Pancreas (tissue), 10 donors: ENCODE measurements around the gene FBXO46. TPM values are rescaled to one million over a fixed set of nuclear protein-coding genes. Genes with fewer than 3 reads are reported as not detected.

Experiments
- ATAC-seq, 4 donors: fragments of 200-7000 bp; cut with Tn5 transposase; one replicate each; pipeline versions ENCODE4 v1.8.0 to v1.9.1; 2020; ENCODE audit warnings: mild to moderate bottlenecking in 4 of 4, moderate library complexity in 4 of 4
- DNase-seq, 6 donors: peaks; one replicate each; pipeline ENCODE4 v3.0.0-alpha.2; 2020
- FAIRE-seq: peaks from 2 replicates; lab custom pipeline; 2012; peaks lifted over from hg19 to GRCh38; lab: Jason Lieb, UNC
- H3K27ac ChIP-seq, 4 donors: fragments of 200-600 bp; sonication (generic); 1 replicate in 3 of 4; 2 replicates in 1 of 4; pipeline versions ENCODE4 v1.5.0 to v1.8.0; 2020
- H3K27me3 ChIP-seq, 4 donors: fragments of 200-600 bp; one replicate each; pipeline ENCODE4 v1.8.0; 2021
- H3K36me3 ChIP-seq, 3 donors: fragments of 200-600 bp; sonication (generic) in 1 of 3; one replicate each; pipeline versions ENCODE4 v1.5.0 to v1.8.0; 2020 to 2021
- H3K4me1 ChIP-seq, 3 donors: fragments of 200-600 bp; one replicate each; pipeline ENCODE4 v1.8.0; 2021
- H3K4me3 ChIP-seq, 4 donors: fragments of 200-600 bp; sonication (generic) in 2 of 4; one replicate each; pipeline versions ENCODE4 v1.5.0 to v1.8.0; 2020 to 2021
- H3K9me3 ChIP-seq, 4 donors: fragments of 200-600 bp; one replicate each; pipeline ENCODE4 v1.8.0; 2021
- WGBS, 2 donors: extraction: QIAGEN DNeasy Blood & Tissue Kit; methylation state at CpG; one replicate each; pipeline ENCODE4 v1.1.7; 2013; 5-methylcytosine and 5-hydroxymethylcytosine counted together
- intact Hi-C, 3 donors: fragments of 100-400 bp; cut with DNase I; formaldehyde crosslinking; loops; one replicate each; pipeline versions ENCODE4 v1.11.1 to v1.14.2; 2022
- polyA plus RNA-seq, 2 donors: library from polyadenylated mRNA; stranded (reverse); fragments of 200-250 nt; gene quantifications; one replicate each; pipeline ENCODE4 v1.2.3, GENCODE V29; 2013
- total RNA-seq, 6 donors: library from RNA; stranded (reverse); fragmentation: NEBNext Ultra II Directional in 4 of 6; extraction: Animal tissue kit (Norgen Biotek cat#: 25700) in 4 of 6; gene quantifications; one replicate each; pipeline versions ENCODE4 v1.2.1 to v1.2.4, GENCODE V29; 2021 to 2023
- TF ChIP-seq, protein P1 (sequence below), 4 donors: fragments of 200-600 bp; sonication (generic) in 3 of 4; IDR thresholded peaks; one replicate each; pipeline versions ENCODE4 v1.5.0 to v1.8.0; 2021; ENCODE audit warnings: antibody characterized with exemption in 4 of 4
- donor health status: healthy with polysubstance abuse.
- donor health status: DM: no; HTN: no; CAD: no; lungs with moderate emphysema.
- donor health status: DM: no; HTN: no; CAD: no.
- donor health status: control.
- donor health status: control.
- donor health status: Bipolar disorder and iron deficiency.
- donor health status: DM: yes; HTN: yes; CAD: no.
- donor health status: DM: no; HTN: no; CAD: no.
- donor health status: DM: no; HTN: no; CAD: no.
- donor health status: DM: yes; HTN: yes; CAD: no.

Gene FBXO46
- total and polyA plus RNA-seq, 8 donors: 6.7 to 11.3 (median 9.5) TPM

DNA sequence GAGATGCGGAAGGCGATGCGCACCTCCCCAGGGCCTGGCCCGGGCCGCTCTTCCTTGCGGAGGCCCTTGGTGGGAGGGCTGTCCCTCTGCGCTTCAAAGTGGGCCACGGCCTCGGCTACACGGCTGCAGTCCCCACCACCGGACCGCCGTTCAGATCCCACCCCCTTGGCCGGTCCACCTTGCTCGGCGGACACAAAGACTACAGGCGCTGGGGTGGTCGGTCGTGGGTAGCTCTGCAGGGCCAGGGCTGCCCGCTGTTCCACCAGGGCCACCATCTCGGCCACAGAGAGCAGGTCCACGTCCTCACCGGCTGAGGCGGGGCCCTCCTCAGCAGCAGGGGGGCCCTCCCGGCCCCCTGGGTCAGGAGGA is 18.0 kb downstream of the FBXO46 start:
- TF ChIP-seq, protein P1, sequence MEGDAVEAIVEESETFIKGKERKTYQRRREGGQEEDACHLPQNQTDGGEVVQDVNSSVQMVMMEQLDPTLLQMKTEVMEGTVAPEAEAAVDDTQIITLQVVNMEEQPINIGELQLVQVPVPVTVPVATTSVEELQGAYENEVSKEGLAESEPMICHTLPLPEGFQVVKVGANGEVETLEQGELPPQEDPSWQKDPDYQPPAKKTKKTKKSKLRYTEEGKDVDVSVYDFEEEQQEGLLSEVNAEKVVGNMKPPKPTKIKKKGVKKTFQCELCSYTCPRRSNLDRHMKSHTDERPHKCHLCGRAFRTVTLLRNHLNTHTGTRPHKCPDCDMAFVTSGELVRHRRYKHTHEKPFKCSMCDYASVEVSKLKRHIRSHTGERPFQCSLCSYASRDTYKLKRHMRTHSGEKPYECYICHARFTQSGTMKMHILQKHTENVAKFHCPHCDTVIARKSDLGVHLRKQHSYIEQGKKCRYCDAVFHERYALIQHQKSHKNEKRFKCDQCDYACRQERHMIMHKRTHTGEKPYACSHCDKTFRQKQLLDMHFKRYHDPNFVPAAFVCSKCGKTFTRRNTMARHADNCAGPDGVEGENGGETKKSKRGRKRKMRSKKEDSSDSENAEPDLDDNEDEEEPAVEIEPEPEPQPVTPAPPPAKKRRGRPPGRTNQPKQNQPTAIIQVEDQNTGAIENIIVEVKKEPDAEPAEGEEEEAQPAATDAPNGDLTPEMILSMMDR (IDR thresholded peaks at IDR 0.05): no peak
- Histone ChIP-seq H3K27me3 (no peaks in the 10 kb centered on the region), H3K4me3 (no peak overlapping the region), H3K4me1 (peaks cover 0 to 4% (median 4%) of the 10 kb centered on the region in 3 donors), H3K36me3 (no peaks in the 10 kb centered on the region), H3K27ac (no peak overlapping the region), H3K9me3 (no peaks in the 10 kb centered on the region)
- intact Hi-C loops: loop anchor here in 1 of 3 donors (10.0 kb wide), 1 partner anchor 52 kb away; the partner anchor contains the start of gene SIX5
- WGBS, 2 donors: 93 to 94% methylated on average over 23 to 25 of the region's 25 CpGs
- ATAC-seq: no peak
- no peak for DNase-seq
- no peak for FAIRE-seq

DNA sequence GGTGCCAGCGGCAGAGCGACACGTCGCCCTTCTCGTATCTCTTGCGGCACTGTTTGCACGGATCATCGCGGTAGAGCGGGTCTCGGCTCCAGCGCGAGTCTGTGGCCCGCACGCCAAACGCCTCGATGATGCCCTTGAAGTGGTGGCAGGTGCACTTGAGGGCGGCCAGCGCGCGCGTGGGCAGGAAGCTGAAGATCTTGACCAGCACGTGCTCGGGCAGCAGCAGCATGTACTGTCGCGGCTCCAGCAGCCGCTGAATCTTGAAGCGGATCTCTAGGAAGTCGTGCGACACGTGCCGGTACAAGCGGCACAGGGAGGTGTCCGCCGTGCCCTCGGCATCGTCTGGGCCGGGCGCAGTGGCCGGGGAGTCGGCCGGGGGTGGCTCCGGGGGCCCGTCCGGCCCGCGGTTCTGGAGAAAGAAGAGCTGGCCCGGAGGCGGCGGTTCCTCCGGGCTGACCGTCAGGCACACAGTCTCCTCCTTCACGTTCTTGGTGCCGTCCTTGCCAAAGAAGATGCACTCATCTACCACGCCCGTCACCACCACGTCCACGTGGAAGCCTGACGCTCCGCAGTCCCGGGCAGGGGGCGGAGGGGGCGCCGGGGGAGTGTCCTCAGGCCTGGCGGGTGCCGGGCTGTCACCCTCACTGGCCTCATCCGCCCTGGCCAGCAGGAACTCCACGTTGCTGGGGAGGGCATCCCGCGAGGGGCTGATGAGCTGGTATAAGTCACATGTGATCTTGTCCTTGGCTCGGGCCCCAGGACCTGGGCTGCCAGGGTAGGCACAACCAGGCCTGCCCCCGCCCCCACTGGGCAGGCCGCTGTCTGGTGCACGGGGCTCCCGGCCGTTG is 18.6 kb downstream of the FBXO46 start:
- 92% methylated on average over 76 of the region's 76 CpGs for WGBS, 2 donors
- Histone ChIP-seq H3K27ac (no peak overlapping the region), H3K4me1 (peaks cover 0 to 4% (median 4%) of the 10 kb centered on the region in 3 donors), H3K9me3 (no peaks in the 10 kb centered on the region), H3K27me3 (no peaks in the 10 kb centered on the region), H3K36me3 (no peaks in the 10 kb centered on the region), H3K4me3 (no peak overlapping the region)
- FAIRE-seq: no peak
- no peak for ATAC-seq
- intact Hi-C loops: loop anchor here in 1 of 3 donors (10.0 kb wide), 1 partner anchor 53 kb away; the partner anchor contains the start of gene SIX5
- DNase-seq: peak in 2 of 6 donors; percentile 44 to 72
- TF ChIP-seq, protein P1 (IDR thresholded peaks at IDR 0.05): no peak

DNA sequence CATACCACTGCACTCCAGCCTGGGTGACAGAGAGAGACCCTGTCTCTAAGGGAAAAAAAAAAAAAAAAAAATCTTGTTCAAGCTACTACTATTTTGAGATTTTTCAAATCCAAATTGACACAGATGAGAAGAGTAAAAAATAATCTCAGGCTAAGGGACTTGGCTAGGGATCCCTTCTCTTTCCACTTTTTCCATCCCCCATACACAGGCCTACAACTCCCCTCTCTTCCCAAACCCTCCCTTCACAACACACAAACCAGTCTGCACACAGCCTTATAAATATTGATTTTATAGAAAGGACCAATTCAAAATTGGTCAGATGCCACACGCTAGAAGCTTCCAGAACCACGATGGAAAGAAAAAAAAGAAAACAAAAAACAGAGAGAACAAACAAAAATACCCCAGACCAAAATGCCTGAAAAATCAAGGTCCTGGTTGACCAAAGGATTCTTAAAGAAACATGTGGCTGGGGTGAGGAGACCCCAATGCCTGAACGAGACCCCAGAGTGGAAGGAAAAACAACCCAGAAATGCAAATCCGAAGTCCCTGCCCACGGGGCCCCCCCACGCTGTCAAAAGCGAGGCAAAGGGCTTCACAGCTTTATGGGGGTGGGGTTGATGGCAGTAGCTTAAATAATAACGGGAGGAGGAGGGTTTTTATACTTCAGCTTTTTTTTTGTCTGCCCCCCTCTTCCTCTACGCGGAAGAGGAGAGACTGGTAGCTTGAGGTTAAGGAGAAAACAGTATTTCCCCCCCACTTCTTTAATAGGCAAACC is 20.2 kb downstream of the FBXO46 start:
- Histone ChIP-seq H3K27ac (no peak overlapping the region), H3K9me3 (no peaks in the 10 kb centered on the region), H3K4me1 (no peaks in the 10 kb centered on the region), H3K4me3 (no peak overlapping the region), H3K36me3 (no peaks in the 10 kb centered on the region), H3K27me3 (no peaks in the 10 kb centered on the region)
- DNase-seq: no peak
- intact Hi-C loops: loop anchor here in 1 of 3 donors (10.0 kb wide), 1 partner anchor 54 kb away; the partner anchor contains the start of gene SIX5
- TF ChIP-seq, protein P1 (IDR thresholded peaks at IDR 0.05): no peak
- ATAC-seq: no peak
- 65 to 75% methylated on average over 9 to 10 of the region's 10 CpGs for WGBS, 2 donors
- no peak for FAIRE-seq

DNA sequence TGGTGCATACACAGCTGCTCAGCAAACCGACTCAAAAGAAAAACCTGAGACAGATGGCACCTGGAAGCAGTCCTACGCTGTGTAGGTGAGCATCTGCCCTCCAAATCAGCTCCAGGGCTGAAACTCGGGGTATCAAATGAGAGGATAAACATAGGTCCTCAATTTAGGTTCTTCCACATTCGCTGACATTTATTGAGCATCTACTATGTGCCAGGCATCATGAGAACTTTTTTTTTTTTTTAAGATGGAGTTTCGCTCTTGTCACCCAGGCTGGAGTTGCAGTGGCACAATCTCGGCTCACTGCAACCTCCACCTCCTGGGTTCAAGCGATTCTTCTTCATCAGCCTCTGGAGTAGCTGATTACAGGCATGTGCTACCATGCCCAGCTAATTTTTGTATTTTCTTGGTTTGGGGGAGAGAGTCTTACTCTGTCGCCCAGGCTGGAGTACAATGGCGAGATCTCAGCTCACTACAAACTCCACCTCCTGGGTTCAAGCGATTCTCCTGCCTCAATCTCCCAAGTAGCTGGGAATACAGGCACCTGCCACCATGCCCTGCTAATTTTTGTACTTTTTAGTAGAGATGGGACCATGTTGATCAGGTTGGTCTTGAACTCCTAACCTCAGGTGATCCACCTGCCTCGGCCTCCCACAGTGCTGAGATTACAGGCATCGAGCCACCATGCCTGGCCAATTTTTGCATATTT is 24.8 kb downstream of the FBXO46 start:
- H3K4me1 ChIP-seq: no peaks in the 10 kb centered on the region
- FAIRE-seq (no peak), DNase-seq (no peak), ATAC-seq (no peak)
- intact Hi-C loops: no loop called here
- WGBS, 2 donors: 92 to 96% methylated on average over 12 of the region's 12 CpGs
- H3K9me3 ChIP-seq: no peaks in the 10 kb centered on the region
- TF ChIP-seq, protein P1 (IDR thresholded peaks at IDR 0.05): no peak
- H3K36me3 ChIP-seq: no peaks in the 10 kb centered on the region
- no peak overlapping the region for H3K27ac ChIP-seq
- H3K4me3 ChIP-seq: no peak overlapping the region
- H3K27me3 ChIP-seq: no peaks in the 10 kb centered on the region
